Neural crest cell (in vitro differentiated cells): ENCODE data around the gene WWP2. TPM values are rescaled to one million over a fixed set of nuclear protein-coding genes. Genes with fewer than 3 reads are reported as not detected.

Experiments used
- DNase-seq: peaks from one replicate; pipeline ENCODE4 v3.0.0; 2021; ENCODE audit warnings: low read depth, mixed read lengths, low spot score
- H3K27ac Mint-ChIP-seq: one replicate; pipeline ENCODE4 v1.8.0; 2021; ENCODE audit warnings: mild to moderate bottlenecking, mixed read lengths; ENCODE audit not compliant: unreplicated experiment
- H3K27me3 Mint-ChIP-seq: 2 replicates; pipeline ENCODE4 v1.8.0; 2021; ENCODE audit warnings: low read depth, mild to moderate bottlenecking, mixed read lengths
- H3K36me3 Mint-ChIP-seq: 2 replicates; pipeline ENCODE4 v1.8.0; 2021; ENCODE audit warnings: low read depth, mild to moderate bottlenecking, mixed read lengths
- H3K4me1 Mint-ChIP-seq: 2 replicates; pipeline ENCODE4 v1.8.0; 2021; ENCODE audit warnings: mixed read lengths
- H3K4me3 Mint-ChIP-seq: one replicate; pipeline ENCODE4 v1.8.0; 2021; ENCODE audit warnings: mild to moderate bottlenecking, mixed read lengths
- H3K9me3 Mint-ChIP-seq: 2 replicates; pipeline ENCODE4 v1.8.0; 2021; ENCODE audit warnings: mixed read lengths
- CTCF ChIP-seq: fragments of 200-600 bp; sonication (generic); conservative IDR thresholded peaks from 2 replicates; pipeline ENCODE4 v1.5.0; 2021; ENCODE audit warnings: antibody characterized with exemption, mild to moderate bottlenecking
- total RNA-seq: library from RNA; stranded (reverse); gene quantifications from 2 replicates; pipeline ENCODE4 v1.2.1, GENCODE V29; 2021

The WWP2 gene
- total RNA-seq, 1 donor from 2014 or later: 48.7 TPM

GRCh38 chr16:69889295-69889964 is 127.3 kb downstream of the WWP2 start:
- H3K36me3 Mint-ChIP-seq: peaks cover 18% of the 10 kb centered on the region
- DNase-seq: no peak
- peak overlapping the region; percentile 99 for H3K27ac Mint-ChIP-seq
- TF ChIP-seq CTCF: no peak
- peaks cover 57% of the 10 kb centered on the region for H3K4me1 Mint-ChIP-seq
- H3K27me3 Mint-ChIP-seq: no peaks in the 10 kb centered on the region
- H3K4me3 Mint-ChIP-seq: no peak overlapping the region
- peaks cover 3% of the 10 kb centered on the region for H3K9me3 Mint-ChIP-seq

GRCh38 chr16:69890114-69890891 is 128.2 kb downstream of the WWP2 start:
- DNase-seq: peak; percentile 46
- Mint-ChIP-seq H3K36me3 (peaks cover 18% of the 10 kb centered on the region), H3K9me3 (peaks cover 3% of the 10 kb centered on the region), H3K27ac (peak overlapping the region; percentile 99), H3K27me3 (no peaks in the 10 kb centered on the region), H3K4me1 (peaks cover 65% of the 10 kb centered on the region), H3K4me3 (peak overlapping the region; percentile 79)
- no peak for TF ChIP-seq CTCF

GRCh38 chr16:69890892-69891282 is 128.8 kb downstream of the WWP2 start:
- Mint-ChIP-seq H3K4me1 (peaks cover 65% of the 10 kb centered on the region), H3K9me3 (peaks cover 3% of the 10 kb centered on the region), H3K27me3 (no peaks in the 10 kb centered on the region), H3K36me3 (peaks cover 18% of the 10 kb centered on the region), H3K27ac (peak overlapping the region; percentile 99), H3K4me3 (peak overlapping the region; percentile 79)
- no peak for TF ChIP-seq CTCF
- no peak for DNase-seq

GRCh38 chr16:69892378-69892777 is 130.2 kb downstream of the WWP2 start:
- no peak overlapping the region for H3K27ac Mint-ChIP-seq
- DNase-seq: no peak
- TF ChIP-seq CTCF: no peak
- peaks cover 18% of the 10 kb centered on the region for H3K36me3 Mint-ChIP-seq
- peaks cover 3% of the 10 kb centered on the region for H3K9me3 Mint-ChIP-seq
- no peak overlapping the region for H3K4me3 Mint-ChIP-seq
- peaks cover 65% of the 10 kb centered on the region for H3K4me1 Mint-ChIP-seq
- H3K27me3 Mint-ChIP-seq: no peaks in the 10 kb centered on the region

GRCh38 chr16:69893106-69893505 is 131.0 kb downstream of the WWP2 start:
- Mint-ChIP-seq H3K27ac (no peak overlapping the region), H3K4me1 (peaks cover 58% of the 10 kb centered on the region), H3K9me3 (peaks cover 3% of the 10 kb centered on the region), H3K4me3 (peak overlapping the region; percentile 5), H3K27me3 (no peaks in the 10 kb centered on the region), H3K36me3 (peaks cover 18% of the 10 kb centered on the region)
- no peak for DNase-seq
- no peak for TF ChIP-seq CTCF
